Raji (cell line): ENCODE results near the gene DPP10.

Source experiments
- POLR2A ChIP-seq: IDR thresholded peaks from 2 replicates; pipeline ENCODE4 v1.6.1; 2011; ENCODE audit warnings: low read depth, low read length, control low read depth; ENCODE audit not compliant: insufficient read depth

The DPP10 gene

DNA sequence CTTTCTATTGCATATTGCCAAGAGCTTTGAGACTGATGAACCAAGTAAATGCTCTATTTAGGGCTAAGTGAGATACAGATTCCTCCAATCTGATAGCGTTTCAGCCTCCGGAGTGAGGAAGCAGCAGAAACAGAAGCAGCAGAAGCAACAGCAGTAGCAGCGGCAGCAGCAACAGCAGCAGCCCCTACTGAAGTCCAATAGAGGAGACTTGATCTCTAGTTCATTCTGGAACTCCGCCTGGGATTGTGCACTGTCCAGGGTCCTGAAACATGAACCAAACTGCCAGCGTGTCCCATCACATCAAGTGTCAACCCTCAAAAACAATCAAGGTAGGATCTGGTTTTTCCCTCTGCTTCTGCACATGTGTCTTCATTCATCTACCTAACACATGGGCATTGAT is at the start of gene DPP10:
Gene DPP10, plus strand, starts transcription at position 132 of the 400 bp plus-strand sequence.
- TF ChIP-seq POLR2A = no peak

DNA sequence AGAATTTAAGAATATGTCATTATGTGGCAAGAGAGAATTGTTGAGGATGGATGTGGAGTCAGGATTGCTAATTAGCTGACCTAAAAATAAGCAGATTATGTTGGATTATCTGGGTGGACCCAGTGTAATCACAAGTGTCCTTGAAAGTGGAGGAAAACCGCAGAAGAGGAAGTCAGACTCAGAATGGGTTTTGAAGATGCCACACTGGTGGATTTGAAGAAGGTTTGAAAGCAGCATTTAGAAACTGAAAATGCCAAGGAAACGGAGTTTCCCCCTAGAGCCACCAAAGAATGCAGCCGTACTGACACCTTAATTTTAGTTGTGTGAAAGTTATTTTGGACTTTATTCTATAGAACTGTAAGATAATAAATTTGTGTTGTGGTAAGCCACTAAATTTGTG is 41.6 kb upstream of the DPP10 start:
- no peak for TF ChIP-seq POLR2A

DNA sequence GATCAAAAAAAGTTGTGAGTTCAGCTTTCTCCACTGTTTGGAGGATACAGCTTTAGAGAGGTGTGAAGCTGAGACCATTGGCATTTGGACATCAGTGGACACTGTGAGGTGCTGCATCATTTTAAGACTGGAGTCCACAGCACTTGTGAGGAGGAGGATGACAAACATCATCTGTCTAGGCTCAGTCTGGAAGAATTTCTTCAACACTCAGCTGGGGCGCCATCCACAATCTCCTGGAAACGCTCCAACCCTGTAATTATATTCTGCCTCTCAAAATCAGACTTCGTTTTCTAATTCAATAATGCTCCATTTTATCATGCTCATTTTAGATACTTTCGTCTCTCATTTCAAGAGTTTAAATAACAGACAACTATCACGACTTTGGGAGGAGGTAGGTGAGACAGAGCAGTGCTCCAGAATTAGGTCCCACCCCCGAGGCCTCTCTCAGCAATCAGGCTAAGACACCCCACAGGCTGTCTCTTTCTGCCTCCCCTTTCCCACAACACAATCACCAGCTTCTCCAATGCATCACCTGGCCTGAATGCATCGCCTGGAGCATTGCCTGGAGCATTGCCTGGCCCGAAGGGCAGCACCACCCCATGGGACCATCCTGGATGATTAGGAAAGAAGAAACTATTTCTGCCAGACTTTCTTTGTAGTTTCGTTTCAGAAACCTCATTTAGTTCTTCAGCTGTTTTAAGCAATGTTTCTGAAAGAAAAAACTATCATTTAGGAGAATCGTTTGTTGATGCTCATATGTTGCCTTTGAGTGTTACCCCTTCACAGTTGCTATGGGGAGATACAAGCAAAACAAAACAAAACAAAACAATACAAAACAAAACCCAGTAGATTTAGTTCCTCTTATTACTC is 37.0 kb upstream of the DPP10 start:
- TF ChIP-seq POLR2A = no peak

DNA sequence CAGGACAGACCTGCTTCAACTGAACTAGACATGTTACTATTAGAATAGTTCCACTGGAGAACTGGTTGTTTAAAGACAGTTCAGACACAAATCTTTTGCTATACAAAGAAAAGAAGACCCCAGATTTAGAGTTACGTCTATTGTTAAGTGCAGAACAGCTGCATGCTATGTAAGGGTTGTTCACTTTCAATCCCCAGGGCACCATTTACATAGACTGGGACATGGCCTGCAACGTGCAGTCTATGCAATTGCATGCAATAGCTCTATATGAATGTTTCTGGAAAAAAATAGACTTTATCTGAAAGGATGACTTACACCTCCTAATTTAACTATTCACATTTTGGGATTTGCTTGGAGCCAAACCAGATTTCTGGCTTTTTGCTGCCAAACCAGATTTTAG is 36.1 kb upstream of the DPP10 start:
- no peak for TF ChIP-seq POLR2A

DNA sequence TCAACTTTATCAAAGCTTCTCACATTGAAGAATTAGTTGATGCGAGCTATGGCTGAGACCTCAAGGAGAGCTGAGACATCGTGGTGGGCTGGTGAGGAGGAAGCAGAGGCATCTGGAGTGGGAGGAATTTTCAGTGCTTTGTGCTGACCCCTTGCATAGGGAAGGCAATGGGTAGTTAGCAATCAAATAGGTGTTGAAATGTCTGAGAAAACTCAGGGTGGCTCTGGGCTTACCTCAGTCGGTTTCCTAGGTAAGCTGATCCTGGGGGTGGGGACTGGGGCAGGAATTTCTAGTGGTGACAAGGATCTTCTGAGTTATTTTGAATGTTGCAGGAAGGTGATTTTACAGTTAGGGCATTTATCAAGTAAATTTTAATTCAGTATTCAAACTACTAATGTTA is 20.7 kb upstream of the DPP10 start:
- no peak for TF ChIP-seq POLR2A

DNA sequence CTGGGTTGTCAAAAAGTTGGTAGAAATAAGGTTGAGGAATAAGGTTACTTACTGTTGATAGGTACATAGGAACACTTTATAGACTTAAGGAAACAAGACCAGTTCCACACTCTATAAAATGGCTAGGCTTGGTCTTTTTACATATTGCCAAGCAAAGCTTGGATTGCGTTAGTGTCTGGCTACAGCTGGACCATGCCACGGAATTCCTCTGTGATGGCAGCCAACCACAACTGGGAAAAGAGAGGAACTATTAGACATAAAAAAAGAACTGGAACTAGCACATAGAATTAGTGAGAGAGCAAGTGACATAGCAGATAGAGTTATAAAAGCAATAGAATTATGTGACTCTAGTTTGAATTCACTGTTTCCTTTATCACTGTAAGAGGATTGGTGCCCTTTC is 17.7 kb upstream of the DPP10 start:
- no peak for TF ChIP-seq POLR2A

DNA sequence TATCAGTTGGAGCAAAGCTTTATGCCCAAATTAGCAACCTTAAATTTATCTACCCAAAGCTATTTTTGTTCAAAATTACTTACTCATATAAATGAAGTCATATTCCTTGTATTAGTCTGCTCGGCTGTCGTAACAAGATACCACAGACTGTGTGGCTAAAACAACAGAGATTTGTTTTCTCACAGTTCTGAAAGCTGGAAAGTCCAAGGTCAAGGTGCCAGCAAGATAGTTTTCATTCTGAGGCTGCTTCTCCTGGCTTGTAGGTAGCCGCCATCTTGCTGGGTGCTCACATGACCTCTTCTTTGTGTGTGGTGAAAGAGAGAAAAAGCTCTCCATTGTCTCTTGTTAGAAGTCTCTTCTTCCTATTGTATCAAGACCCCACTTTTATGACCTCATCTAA is 15.7 kb upstream of the DPP10 start:
- no peak for TF ChIP-seq POLR2A

DNA sequence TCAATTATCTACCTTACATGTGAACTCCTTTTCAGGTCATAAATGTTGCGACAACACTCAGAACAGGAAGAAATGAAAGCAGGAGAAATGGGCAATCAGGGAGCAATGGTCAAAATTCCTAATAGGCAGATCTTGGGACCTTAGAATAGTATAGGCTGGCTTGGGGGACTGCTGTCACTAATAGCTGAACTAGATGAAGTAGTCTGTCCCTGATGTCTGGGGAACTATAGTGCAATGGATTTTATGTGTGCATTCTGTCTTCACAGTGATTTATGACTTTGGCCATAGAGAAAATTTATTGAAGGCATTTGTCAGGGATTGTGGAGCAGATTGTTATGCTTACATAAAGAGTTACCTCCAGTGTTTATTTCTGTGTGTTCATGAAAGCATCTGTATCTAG is 6.1 kb upstream of the DPP10 start:
- TF ChIP-seq POLR2A = no peak

DNA sequence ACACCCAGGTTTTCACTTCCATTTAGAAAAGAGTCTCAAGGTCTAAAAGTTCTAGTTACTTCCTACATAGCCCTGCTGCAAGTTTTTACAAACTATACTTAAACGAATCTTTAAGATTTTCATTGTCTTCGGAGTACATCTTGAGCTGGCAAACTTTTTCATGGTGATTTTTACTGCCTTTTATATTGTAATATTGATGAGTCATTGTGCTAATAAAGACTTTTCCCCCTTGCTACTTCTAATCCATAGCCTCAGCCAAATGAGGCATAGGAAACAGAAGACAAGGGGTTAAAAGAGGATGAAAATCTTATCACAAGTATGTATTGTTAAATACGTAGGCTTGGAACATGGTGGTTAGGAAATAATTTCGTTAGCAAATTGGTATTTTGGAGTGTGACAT is 4.1 kb downstream of the DPP10 start:
- TF ChIP-seq POLR2A = no peak

DNA sequence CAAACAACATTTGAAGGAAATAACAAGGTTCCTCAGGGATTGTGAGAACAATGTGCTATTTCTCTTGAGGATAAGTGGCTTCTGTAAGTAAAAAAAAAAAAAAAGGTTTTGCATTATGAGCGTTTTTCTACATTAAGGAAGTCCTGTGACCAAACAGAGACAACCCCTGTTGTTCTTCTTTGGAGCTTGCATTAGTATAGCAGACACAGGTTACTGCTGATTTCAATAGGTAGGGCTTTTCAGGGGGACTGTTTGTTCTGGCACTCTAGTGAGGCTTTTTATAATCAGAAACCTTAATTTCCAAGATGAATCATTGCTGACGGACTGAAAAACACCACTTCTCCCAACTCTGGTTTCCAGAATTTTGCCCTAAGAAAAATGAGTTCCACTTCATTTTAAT is 8.2 kb downstream of the DPP10 start:
- TF ChIP-seq POLR2A = no peak

DNA sequence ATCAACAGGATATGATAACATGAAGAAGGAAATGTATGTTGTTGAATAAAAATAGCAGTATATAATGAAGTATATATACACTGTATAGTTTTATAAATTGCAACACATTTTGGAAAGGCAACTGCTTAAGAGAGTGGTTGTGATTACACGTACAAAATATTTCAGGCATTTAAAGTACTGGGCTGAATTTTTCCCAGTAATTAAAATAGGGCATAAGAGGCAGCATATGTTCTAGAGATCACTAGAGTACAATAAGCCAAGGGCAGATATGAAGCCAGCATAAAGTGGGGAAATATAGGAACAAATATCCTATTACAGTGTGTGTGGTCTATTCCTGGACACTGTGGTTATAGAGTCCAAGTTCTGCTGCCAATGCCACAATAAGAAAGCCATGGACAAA is 14.1 kb downstream of the DPP10 start:
- no peak for TF ChIP-seq POLR2A

DNA sequence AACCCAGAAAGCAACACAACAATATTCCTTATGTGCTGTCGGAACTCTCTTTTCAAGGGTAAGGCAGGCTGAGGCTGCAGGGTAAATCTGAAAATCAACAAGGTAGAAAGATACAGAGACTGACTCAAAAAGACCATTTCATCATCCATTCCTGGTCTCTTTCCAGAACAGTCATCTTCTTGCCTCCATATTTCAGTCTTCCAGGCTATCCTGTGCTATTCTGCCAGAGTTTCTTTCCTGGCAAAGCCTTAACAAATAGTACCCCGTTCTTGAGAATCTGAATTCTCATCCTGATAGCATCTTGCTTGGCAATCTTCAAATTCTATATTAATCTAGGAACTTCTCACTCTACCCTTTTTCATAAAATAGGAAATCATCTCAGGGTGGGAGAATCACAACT is 15.5 kb downstream of the DPP10 start:
- no peak for TF ChIP-seq POLR2A

DNA sequence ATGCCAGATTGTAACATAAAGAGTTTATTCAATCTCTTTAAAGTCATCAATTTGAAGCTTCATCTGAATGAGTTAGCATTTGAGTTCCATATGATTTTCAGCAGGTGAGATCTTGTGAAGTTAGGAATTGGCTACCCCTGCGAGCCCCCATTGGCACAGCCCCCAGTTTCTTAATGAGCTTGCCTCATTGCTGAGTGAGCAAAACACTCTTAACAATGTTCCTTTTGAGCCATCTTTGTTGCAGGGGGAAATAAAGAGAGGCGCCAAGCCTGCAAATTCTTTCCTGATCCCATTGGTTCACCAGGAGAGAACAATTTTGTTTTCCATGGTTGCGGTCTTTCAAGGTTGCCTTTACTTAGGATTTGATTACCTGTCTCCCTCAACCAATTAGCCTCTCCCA is 18.7 kb downstream of the DPP10 start:
- no peak for TF ChIP-seq POLR2A

DNA sequence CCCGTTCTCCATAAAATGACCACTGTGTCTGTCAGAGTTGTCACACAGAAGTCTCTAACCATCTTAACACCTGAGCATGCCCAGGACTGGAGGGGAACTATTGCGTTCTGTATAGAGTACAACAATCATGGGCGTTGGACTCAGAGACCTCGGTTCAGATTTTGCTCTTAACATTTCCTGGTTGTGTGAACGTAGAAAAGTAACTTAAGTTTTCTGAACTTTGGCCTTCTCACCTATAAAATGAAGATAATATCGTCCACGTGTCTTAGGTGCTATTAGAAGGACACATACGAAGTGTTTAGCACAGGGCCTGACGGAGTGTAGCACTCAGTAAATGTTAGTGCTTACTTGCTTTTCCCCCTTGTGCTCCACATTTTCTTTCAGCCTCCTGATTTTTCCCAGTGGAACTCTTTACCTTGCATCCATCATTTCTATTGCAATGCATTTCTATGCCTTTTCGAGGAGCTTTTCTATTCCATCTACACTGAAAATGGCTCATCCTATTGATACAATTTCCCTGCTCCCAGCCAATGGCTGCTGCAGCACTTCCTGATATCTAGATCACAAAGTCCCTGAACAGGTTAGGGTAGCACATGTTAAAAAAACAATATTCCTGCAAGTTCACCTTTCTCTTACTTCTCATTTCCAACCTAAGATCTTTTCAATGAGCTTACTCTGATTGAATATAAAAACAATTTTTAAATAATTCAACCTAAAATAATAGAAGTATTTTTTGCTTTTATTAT is 22.7 kb downstream of the DPP10 start:
- no peak for TF ChIP-seq POLR2A

DNA sequence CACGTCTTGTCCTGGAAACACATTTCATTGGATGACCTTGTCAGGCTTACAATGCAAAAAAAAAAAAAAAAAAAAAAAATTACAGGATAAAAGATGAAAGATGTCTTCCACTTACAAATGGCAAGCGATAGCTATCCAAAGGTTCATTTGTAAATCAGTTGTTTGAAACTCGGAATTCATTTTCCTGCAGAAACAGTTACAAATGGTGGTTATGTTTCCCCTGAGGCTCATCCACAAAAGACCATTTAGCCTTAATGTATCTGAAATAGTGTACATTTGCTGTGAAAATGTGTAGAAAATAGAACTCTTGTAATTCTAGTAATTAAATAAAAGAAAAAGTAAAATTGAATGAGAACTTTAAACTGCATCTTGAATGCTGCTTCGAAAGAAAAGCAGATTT is 25.9 kb downstream of the DPP10 start:
- no peak for TF ChIP-seq POLR2A

DNA sequence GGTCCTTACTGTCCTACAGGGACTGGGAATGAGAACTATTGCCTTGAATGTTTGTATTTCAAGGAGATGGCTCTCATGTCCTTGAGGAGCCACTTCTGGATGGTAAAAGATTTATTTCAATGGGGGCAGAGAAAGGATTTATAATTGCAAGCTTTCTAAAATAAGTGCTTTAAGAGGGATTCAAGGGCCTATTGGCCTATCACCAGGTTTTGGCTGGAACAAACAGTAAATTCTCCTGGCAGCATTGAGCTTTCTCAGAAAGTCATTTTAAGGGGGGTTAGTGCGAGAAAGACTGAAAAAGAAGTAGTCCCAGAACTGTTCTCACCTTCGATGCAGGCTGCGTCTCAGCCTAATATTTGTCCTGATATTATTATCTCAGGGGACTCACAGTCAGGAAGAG is 29.8 kb downstream of the DPP10 start:
- no peak for TF ChIP-seq POLR2A
